Fibroblast of peridontal ligament (primary cell): ENCODE data around the gene GOLGA6L7.
A peak's percentile ranks its signal among the peaks of the same experiment; 100 is the strongest.
"Not testable (repeated sequence)": the region's sequence is repeated elsewhere in the genome, so short reads cannot be mapped to it uniquely, and the experiment has no call there.

Source experiments
- DNase-seq: peaks from one replicate; pipeline ENCODE4 v3.0.0-alpha.2; 2010; ENCODE audit errors: extremely low read depth

Gene GOLGA6L7

DNA sequence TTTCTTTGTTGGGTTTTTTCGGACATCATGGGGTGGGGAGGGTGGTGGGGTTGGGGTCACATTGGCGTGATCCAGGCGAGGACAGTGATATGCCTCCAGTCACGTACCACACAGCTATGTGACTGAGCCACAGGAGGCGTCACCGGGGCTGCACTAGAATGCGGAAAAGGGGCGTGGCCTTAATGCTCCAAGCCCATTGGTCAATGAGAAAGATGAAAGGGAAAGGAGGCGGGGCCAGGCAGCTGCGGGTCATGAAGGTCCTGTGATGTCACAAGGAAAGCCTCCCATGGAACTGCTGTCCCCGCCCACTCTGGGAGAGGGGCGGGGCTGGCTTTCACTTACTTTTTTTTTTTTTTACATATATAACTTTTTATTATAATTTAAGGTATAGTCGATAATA is at the start of gene GOLGA6L7:
Gene GOLGA6L7, minus strand, starts transcription at position 124 of the 400 bp plus-strand sequence. Its CDS starts 95 bp downstream, at position 29.
- not testable (repeated sequence) for DNase-seq

DNA sequence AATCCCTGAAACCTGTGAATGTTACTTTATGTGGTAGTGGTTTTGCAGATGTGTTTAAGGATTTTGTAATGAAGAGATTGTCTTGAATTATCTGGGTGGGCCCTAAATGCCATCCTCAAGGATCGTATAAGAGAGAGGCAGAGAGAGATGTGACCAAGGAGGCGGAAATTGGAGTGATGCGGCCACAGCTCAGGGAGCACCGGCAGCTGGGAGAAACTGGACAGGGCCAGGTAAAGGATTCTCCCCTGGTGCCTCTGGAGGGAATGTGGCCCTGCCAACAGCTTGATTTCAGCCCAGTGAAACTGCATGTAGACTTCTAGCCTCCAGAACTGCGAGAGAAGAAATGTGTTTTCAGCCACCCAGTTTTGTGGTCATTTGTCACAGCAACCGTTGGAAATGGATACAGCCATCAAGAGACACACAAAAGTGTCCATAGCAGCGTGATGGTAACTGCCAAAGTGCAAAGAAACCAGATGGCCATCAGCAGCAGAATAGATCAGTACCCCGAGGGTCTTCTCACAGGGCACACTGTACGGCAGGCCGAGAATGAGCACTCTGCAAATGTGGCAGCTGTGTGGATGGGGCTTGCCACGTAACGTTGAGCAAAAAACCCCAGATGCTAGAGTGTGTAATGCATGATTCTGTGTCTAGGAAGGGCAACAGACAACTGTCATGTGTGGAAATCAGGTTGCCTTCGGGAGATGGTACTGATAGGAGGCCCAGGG is 49.6 kb upstream of the GOLGA6L7 start:
- no peak for DNase-seq

DNA sequence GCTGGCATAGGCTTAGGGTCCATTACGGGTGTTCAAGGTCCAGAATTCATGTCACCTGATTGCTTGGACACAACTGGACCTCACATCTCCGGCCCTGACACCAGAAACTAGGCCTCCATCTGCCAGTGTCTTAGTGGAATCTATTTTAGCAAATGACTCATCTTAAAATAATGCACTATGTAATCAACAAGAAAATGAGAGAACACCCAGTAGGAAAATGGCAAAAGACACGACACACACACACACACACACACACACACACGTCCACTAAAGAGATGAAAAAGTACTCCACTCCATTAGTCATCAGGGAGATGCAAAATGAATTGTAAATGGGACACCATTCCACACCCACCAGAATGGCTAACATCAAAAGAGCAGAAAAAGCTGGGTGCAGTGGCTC is 48.5 kb upstream of the GOLGA6L7 start:
- DNase-seq = peak; percentile 90

- DNase-seq = no peak
Measured at GRCh38 chr15:28895566-28895965, 47.1 kb upstream of the GOLGA6L7 start.

DNA sequence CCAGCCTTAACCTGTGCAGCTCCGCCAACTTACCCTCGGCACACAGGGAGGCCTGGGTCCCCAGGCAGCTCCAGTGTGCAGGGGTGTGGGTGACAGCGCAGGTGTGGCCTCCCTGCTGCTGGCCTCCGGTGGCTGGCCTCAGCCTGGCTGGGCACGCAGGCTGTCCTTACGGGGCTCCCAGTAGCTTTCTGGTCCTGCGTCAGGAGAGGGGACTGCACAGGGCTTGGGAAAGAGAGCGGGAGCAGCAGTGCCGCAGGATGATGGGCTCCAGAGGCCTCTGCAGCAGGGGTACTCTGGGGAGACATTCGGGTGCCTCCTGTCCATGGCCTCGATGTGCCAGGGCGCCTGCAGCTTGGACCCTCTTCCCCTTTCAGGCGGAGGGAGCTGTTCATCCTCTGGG is 46.7 kb upstream of the GOLGA6L7 start:
- no peak for DNase-seq

- DNase-seq = no peak
Measured at GRCh38 chr15:28894631-28895030, 46.2 kb upstream of the GOLGA6L7 start.

GRCh38 chr15:28892789-28893610 is 44.6 kb upstream of the GOLGA6L7 start:
- DNase-seq = peak; percentile 34

GRCh38 chr15:28891588-28891987 is 43.1 kb upstream of the GOLGA6L7 start:
- no peak for DNase-seq

- DNase-seq = peak; percentile 46
Measured at GRCh38 chr15:28890711-28891495, 42.5 kb upstream of the GOLGA6L7 start.

- not testable (repeated sequence) for DNase-seq
Measured at GRCh38 chr15:28890291-28890690, 41.8 kb upstream of the GOLGA6L7 start.

DNA sequence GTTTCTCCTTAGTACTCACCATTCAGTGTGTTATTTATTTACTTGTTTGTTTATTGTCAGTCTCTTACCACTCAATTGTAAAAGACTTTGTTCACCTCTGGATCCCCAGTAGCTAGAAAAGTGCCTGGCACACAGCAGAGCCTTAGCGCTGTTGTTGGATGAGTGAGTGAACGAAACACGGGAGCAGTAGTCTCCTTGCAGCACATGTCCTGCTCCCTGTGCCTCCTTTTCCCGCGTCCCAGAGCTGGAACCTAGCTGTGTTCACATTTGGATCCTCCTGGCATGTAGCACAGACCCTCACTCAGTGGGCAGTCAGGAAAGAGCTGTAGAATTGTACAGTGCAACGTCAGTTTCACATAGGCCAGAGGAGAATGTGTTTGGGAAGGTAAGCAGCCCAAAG is 41.4 kb upstream of the GOLGA6L7 start:
- DNase-seq = not testable (repeated sequence)

DNA sequence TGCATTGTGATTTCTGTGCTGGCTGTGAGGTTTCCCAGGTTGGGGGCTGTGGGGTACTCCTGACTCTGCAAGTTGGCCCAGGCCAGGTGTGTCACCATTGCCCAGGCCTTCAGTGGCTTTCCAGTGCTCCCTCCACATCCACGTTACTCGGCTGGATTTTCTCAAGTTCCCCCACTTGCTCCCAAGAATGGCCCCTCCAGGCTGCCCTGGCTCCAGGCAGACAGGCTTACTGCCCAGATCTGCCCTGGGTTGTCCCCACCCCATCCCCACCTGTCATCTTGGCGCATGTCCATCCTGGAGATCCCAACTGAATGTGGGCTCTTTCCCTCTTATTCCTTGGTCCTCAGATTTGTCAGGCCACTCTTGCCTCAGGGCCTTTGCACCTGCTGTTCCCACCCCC is 40.9 kb upstream of the GOLGA6L7 start:
- no peak for DNase-seq

DNA sequence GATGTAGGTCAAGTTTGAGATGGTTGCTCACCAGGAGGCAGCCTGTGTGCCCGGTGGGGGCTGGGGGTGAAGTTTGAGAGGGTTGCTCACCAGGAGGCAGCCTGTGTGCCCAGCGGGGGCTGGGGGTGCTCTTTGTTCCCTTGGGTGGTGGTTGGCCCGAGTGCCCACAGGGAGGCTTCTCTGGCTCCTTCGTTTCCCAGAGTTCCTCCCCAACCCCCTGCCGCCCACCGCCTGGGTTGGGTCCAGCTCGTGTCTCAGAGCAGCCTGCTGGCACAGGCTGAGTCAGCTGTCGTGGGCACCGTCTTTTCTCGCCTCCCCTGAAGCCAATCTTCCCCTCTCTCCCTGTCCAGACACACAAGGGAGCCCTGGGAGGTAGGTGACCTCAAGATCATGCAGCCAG is 40.5 kb upstream of the GOLGA6L7 start:
- no peak for DNase-seq

DNA sequence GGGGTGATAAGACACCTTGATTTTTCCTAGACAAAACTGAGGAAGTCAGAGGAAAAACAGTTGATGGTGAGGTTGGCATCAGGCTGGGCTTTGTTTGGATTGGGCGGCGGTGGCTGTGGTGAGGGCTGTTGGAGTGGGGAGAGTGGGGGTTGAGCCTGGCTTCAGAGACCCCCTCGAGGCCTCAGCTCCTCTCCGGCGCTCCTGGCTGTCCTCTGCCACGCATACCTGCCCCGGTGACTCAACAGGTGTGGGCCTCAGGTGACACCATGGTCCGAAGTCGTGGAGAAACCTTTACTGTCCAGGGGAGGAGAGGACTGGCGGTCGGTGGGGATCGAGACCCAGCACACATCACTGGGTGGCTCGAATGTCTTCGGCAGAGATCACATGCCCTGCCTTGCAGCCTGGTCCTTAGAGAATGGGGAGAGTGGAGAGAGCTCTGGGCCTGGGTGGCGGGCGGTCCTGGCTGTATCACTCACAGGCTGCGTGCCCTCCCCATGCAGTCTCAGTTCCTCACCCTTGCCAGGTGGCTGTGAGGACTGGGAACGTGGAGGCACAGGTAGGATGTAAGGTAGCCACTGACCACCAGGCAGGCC is 40.0 kb upstream of the GOLGA6L7 start:
- DNase-seq = no peak

DNA sequence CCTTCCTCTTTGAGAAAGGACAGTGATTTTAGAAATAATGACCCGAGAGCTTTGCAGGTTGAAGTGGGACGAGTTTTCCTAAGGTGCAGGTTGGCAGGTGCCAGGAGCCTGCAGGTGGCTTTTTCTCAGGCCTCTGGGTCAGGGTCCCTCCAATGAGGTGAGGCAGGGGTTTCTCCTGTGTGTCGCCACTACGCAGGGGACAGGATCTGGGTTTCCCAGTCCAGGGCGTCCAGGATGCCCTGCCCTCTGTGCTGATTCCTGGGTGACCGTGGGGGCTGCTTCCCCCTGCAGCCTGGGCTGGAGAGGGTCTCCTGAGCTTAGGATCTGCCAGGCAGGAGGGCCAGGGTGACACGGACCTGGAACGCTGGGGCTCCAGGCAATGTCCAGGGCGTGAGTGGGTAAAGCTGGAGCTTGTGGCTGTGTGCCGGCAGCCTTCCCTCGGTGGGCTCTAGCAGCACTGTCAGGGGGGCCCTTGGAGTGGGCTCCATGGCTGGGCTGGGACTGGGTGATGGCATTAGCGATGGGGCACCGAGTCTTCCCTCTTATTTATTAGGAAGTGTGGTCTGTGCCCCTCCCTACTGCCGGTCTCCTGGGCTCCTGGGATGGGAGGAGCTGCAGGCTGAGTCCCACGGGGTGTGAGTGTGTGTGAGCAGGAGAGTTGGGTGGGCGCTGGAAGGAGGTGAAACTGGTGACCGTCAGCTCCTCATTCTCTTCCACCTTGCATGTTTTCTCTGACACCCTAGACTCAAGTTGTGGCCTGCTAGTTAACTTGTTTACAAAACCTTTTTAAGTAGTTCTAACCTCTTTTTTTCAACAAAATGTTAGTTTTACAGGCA is 39.1 kb upstream of the GOLGA6L7 start:
- DNase-seq = no peak

DNA sequence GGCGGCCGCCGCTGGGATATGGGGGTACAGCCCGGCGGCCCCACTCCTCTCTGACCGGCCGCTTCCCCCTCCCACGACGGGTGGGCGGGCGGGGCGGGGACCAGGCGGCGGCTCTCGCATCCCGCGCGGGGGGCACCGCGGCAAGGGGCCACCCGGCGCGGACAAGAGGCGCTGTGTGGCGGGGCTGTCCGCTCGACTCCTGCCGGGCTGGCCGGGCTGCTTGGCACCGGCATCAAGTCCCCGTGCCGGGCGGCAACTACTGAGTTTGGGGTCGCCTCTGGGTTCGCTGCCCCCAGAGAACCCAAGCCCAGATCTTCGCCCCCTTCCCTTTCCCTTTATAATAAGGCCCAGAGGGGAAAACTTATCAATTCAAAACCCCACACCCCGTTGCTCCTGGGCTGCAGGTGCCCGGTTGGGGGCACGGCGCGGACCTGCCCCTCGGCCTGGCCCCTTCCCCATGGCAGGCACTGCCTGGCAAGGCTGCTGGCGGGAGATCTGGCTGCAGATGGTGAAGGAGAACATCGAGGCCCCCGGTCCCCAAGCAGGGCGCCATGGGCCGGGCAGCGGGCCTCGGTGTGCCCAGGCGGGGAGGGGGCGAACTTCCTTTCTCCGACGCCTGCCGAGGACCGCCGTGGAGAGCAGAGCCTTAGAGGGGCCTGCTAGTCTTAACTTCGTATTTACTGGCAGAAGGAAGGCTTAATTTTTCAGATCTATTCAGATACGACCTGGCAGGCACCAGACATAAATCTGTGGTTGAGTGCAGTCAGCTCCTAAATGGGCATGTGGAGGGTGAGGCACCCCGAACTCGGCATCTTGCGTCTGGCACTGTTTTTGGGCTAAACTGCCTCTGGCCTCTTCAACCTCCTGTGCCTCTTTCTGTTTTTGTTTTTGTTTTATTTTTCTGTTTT is 38.2 kb upstream of the GOLGA6L7 start:
- DNase-seq = no peak

DNA sequence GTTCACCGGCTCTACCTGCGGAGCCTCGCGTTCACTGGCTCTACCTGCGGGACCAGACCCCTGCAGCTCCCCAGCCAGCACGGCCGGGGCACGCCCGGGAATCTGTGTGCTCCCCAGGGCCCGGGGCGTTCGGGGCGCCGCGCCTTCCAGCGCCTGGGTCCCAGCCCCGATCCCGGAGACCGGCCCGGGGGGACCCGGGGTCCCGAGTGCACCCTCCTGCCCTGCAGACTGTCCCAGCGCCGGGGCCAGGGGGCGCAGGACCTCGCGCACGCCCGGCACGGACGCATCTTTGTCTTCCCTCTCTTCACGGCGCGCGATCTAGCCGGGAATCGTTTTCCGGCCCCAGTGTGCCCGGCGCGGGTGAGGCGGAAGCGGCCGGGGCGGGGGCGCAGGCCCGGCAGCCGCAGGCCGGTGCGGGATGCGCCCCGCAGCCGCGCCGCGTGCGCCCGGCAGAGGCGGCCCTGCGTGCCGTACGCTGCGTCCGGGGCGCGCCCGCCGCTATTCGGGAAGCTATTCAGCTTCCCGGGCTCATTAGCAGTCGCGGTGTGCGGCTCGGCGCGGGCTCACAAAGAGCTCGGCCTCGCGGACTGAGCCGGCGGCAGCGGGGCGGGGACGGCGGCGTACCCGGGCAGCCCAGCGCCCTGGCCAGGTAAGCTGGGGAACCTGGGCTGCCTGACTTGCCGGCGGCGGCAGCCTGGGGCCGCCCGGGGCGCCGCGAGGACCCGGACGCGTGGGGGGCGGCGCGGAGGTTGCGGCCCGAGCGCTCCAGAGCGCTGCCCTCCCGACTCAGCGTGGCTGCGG is 37.4 kb upstream of the GOLGA6L7 start, which contains the start of gene APBA2:
Gene APBA2, plus strand, starts transcription at position 345 of the 801 bp plus-strand sequence. CDS start 167,911 bp downstream, outside the sequence.
- no peak for DNase-seq

- DNase-seq = no peak
Measured at GRCh38 chr15:28885128-28885629, 36.7 kb upstream of the GOLGA6L7 start.
